Mucosa of descending colon (tissue), 3 donors: ENCODE measurements around the gene ZFYVE19. TPM values are rescaled to one million over a fixed set of nuclear protein-coding genes. Genes with fewer than 3 reads are reported as not detected.

Experiments
- ATAC-seq: fragments of 200-7000 bp; cut with Tn5 transposase; one replicate; pipeline ENCODE4 v1.9.1; 2020; ENCODE audit warnings: mild to moderate bottlenecking, moderate library complexity
- DNase-seq, 3 donors: peaks; one replicate each; pipeline ENCODE4 v3.0.0-alpha.2; 2020
- H3K36me3 ChIP-seq: fragments of 200-600 bp; one replicate; pipeline ENCODE4 v1.8.0; 2021; ENCODE audit warnings: low read depth, mild to moderate bottlenecking
- H3K4me1 ChIP-seq: fragments of 200-600 bp; one replicate; pipeline ENCODE4 v1.8.0; 2021; ENCODE audit warnings: low read depth, mild to moderate bottlenecking
- H3K4me3 ChIP-seq: fragments of 200-600 bp; one replicate; pipeline ENCODE4 v1.8.0; 2021; ENCODE audit warnings: mild to moderate bottlenecking
- H3K9me3 ChIP-seq: fragments of 200-600 bp; one replicate; pipeline ENCODE4 v1.8.0; 2021; ENCODE audit warnings: mild to moderate bottlenecking
- intact Hi-C, 2 donors: fragments of 100-400 bp; cut with DNase I in 1 of 2; cut with micrococcal nuclease in 1 of 2; formaldehyde crosslinking; loops; one replicate each; pipeline versions ENCODE4 v1.11.0 to v1.11.1; 2022; cut with DNase I, micrococcal nuclease
- long read RNA-seq, 2 donors: library from polyadenylated mRNA; unstranded; transcript quantifications; one replicate each; pipeline ENCODE4 v2.0.0, GENCODE V29; 2019 to 2021
- total RNA-seq, 3 donors: library from RNA; stranded (reverse); fragmentation: NEBNext Ultra II Directional in 2 of 3; extraction: Animal tissue kit (Norgen Biotek cat#: 25700) in 2 of 3; gene quantifications; one replicate each; pipeline versions ENCODE4 v1.2.1 to v1.2.4, GENCODE V29; 2021 to 2023
- TF ChIP-seq, protein P1 (sequence below): fragments of 200-600 bp; IDR thresholded peaks from one replicate; pipeline ENCODE4 v1.8.0; 2022; ENCODE audit warnings: antibody characterized with exemption, mild to moderate bottlenecking
- donor health status: DM: no; HTN: no; CAD: no; lungs with moderate emphysema.
- donor health status: DM: no; HTN: no; CAD: no.
- donor health status: DM: no; HTN: yes; CAD: no.

Gene ZFYVE19, protein sequence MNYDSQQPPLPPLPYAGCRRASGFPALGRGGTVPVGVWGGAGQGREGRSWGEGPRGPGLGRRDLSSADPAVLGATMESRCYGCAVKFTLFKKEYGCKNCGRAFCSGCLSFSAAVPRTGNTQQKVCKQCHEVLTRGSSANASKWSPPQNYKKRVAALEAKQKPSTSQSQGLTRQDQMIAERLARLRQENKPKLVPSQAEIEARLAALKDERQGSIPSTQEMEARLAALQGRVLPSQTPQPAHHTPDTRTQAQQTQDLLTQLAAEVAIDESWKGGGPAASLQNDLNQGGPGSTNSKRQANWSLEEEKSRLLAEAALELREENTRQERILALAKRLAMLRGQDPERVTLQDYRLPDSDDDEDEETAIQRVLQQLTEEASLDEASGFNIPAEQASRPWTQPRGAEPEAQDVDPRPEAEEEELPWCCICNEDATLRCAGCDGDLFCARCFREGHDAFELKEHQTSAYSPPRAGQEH
- 10 to 100 TPM; 22.2 to 37.5 (median 36.5) TPM for total RNA-seq
- long read RNA-seq, donor 1, transcript ZFYVE19-203 (11 exons, 2,775 nt) = major isoform, 23 of 47 reads
- long read RNA-seq, donor 1, partial matches to known transcripts = 8 of 47 reads
- long read RNA-seq, donor 1, other reads (novel, unspliced or antisense) = 13 of 47 reads
- long read RNA-seq, donor 2, transcript ZFYVE19-203 (11 exons, 2,775 nt) = major isoform, 9 of 21 reads
- long read RNA-seq, donor 2, partial matches to known transcripts = 2 of 21 reads
- long read RNA-seq, donor 2, other reads (novel, unspliced or antisense) = 9 of 21 reads

DNA sequence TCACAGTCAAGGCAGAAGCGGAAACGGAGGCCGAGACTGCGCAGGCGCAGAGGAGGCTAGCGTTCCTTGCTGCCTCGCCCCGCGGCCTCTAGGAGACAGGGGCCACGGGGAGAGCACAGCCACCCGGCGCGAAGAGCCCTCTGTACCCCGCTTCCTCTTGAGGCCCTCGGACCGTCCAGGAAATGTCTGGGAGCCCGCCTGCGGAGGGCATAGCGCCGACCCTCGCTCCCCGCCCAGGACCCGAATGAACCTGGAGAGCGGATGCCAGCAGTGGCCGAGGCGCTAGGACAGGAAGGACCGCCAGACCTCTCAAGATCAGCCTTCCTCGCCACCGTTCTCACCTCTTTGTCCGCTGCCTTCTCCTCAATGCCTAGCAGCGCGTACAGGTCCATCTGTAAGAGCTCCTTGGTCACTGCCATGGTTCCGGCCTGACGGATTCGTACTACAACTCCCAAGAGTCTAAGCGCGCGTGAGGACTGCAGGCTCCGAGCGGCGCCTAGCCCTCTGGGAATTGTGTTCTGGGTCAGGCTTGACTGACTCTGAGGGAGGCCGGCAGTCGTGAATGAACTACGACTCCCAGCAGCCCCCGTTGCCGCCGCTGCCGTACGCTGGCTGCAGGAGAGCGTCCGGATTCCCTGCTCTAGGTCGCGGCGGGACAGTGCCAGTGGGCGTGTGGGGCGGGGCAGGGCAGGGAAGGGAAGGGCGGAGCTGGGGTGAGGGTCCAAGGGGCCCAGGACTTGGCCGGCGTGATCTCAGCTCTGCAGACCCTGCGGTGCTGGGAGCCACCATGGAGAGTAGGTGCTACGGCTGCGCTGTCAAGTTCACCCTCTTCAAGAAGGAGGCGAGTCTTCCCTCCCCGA, at the start of gene ZFYVE19, which contains the start of gene DNAJC17:
Gene ZFYVE19 (plus strand): TSS at position 62 of the 860 bp plus-strand sequence. CDS start 501 bp downstream, at position 563.
Gene DNAJC17 (minus strand): TSS at position 446 of the 860 bp plus-strand sequence. CDS start 27 bp downstream, at position 419.
- Histone ChIP-seq H3K4me3 (peak within 1 kb of the TSS; percentile 64), H3K4me1 (peaks cover 25% of the 10 kb centered on the region), H3K9me3 (no peaks in the 10 kb centered on the region), H3K36me3 (no peaks in the 10 kb centered on the region)
- ATAC-seq = peak; percentile 97
- intact Hi-C loops = no loop called here
- peak; percentile 96 to 97 (median 97) for DNase-seq
- TF ChIP-seq, protein P1, sequence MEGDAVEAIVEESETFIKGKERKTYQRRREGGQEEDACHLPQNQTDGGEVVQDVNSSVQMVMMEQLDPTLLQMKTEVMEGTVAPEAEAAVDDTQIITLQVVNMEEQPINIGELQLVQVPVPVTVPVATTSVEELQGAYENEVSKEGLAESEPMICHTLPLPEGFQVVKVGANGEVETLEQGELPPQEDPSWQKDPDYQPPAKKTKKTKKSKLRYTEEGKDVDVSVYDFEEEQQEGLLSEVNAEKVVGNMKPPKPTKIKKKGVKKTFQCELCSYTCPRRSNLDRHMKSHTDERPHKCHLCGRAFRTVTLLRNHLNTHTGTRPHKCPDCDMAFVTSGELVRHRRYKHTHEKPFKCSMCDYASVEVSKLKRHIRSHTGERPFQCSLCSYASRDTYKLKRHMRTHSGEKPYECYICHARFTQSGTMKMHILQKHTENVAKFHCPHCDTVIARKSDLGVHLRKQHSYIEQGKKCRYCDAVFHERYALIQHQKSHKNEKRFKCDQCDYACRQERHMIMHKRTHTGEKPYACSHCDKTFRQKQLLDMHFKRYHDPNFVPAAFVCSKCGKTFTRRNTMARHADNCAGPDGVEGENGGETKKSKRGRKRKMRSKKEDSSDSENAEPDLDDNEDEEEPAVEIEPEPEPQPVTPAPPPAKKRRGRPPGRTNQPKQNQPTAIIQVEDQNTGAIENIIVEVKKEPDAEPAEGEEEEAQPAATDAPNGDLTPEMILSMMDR = no peak

DNA sequence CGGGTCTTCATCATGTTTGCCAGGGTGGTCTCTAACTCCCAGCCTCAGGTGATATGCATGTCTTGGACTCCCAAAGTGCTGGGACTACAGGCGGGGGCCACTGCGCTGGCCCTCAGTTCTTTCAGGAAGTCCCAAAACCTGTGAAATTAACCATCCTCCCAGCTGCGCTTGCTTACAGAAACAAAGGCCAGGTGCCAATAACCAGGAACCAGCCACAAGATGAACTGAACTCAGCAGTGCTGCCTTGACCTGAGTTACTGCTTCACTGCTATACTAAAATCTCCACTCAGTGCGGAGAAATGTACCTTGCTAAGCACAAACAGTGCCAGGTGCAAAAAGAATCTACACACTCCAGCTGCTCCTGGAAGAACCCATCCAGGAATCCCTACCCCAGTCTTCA, 46.9 kb upstream of the ZFYVE19 start:
- H3K36me3 ChIP-seq = no peaks in the 10 kb centered on the region
- H3K4me1 ChIP-seq = peaks cover 12% of the 10 kb centered on the region
- no peaks in the 10 kb centered on the region for H3K9me3 ChIP-seq
- intact Hi-C loops = no loop called here
- TF ChIP-seq, protein P1 = no peak
- ATAC-seq = no peak
- H3K4me3 ChIP-seq = no peak overlapping the region
- no peak for DNase-seq

DNA sequence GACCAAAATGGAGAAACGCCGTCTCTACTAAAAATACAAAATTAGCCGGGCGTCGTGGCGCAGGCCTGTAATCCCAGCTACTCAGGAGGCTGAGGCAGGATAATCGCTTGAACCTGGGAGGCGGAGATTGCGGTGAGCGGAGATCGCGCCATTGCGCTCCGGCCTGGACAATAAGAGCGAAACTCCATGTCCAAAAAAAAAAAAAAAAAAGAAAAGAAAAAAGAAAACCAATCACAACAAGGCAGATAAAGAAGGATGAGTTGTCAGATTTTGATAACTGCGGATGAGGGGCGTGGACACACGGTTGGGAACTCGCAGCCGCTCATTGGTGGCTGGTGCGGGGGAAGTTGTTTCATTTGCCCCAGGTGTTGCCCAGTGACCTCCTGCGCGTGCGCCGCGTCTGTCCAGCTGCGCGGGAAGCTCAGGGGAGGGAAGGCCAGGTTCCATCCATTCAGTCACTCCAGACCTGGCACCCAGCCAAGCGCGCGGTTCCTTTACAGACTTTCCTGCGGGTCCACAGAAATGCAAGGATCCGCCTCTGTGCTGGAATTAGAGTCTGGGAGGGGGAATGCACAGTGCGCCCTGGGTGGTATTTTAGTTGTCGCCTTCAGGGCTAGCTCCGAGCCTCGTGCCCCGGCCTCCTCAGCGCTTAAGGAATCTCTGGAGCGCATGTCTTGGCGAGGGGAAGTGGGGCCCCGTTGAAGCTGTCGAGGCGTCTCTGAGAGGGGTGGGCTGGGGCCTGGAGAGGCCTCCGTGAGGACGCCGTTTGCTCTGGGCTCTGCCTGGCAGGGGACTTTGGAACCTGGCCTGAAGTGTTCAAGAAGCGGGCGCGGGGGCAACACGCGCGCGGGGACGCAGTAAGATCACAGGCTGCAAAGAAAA, 43.7 kb upstream of the ZFYVE19 start:
- Histone ChIP-seq H3K4me3 (peak overlapping the region; percentile 12), H3K4me1 (peaks cover 31% of the 10 kb centered on the region), H3K9me3 (no peaks in the 10 kb centered on the region), H3K36me3 (no peaks in the 10 kb centered on the region)
- ATAC-seq (peak; percentile 53), DNase-seq (peak; percentile 87 to 90 (median 88))
- TF ChIP-seq, protein P1 = no peak
- intact Hi-C loops = no loop called here

DNA sequence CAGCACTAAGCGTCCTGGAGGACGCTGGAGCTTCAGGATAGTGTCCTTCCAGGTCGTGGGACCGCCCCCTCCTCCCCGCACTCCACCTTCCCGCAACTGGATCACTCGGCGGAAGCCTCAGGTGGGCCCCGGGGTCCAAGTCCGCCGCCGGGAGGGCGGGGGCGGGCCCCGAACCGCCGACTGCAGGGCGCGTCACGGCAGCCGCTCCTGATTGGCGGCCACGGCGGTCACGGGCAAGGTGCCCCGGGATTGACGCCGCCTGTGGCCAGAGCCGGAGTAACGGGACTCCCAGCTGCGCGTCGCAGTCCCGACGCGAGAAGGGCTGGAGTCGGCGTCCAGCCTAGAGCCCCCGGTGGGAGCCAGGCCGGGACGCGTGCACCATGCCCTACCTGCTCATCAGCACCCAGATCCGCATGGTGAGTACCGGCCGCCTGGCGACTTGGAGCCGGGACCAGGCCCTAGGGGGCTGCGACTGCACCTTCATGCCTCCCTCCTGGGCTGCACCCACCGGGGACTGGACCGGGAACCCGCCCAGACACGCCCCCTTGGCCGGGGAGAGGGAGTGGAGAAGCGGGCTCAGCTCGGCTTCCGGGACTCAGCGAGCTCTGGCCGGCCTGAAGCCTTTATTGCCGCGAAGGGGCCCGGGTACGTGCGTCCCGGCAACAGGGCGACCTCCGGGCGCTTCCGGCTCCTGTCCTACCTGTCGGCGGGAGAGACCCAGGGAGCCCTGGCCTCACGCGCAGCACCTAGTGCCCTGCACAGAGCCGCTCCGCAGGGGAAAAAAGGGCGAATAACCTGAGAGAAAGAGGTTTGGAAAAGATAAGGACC, 42.9 kb upstream of the ZFYVE19 start, which contains the start of gene GCHFR:
Gene GCHFR (plus strand): TSS at position 268 of the 828 bp plus-strand sequence. CDS start 113 bp downstream, at position 381.
- H3K36me3 ChIP-seq = no peaks in the 10 kb centered on the region
- peak; percentile 79 for ATAC-seq
- H3K4me3 ChIP-seq = peak within 1 kb of the TSS; percentile 12
- peak; percentile 85 to 91 (median 91) for DNase-seq
- TF ChIP-seq, protein P1 = no peak
- H3K9me3 ChIP-seq = no peaks in the 10 kb centered on the region
- intact Hi-C loops = no loop called here
- peaks cover 39% of the 10 kb centered on the region for H3K4me1 ChIP-seq
